Measurements from ENCODE around the gene EML2.
"Not testable (repeated sequence)": the region's sequence is repeated elsewhere in the genome, so short reads cannot be mapped to it uniquely, and the experiment has no call there.

- TF ChIP-seq EZH2 (IDR thresholded peaks at IDR 0.05; ENCODE audit: borderline replicate concordance, low read length); CTCF (conservative IDR thresholded peaks at IDR 0.05 in 1 of 2, IDR thresholded peaks at IDR 0.05 in 1 of 2; ENCODE audit: extremely low read depth in 1 of 2, insufficient read depth in 1 of 2, low read depth in 1 of 2, low read length in 2 of 2): not testable (repeated sequence)
Observed at GRCh38 chr19:45628219-45628618, 11.0 kb downstream of the EML2 start.
